ENCODE results near the gene UBE3A. TPM values are rescaled to one million over a fixed set of nuclear protein-coding genes. Genes with fewer than 3 reads are reported as not detected.

UBE3A gene
- total RNA-seq = 100 to 1,000 TPM; 102 to 110 TPM

GRCh38 chr15:25438601-25439368 lies at the start of gene UBE3A:
UBE3A (minus strand) TSS chr15:25439024; CDS start chr15:25409107, 29,917 bp downstream.
- TF ChIP-seq, protein P1, sequence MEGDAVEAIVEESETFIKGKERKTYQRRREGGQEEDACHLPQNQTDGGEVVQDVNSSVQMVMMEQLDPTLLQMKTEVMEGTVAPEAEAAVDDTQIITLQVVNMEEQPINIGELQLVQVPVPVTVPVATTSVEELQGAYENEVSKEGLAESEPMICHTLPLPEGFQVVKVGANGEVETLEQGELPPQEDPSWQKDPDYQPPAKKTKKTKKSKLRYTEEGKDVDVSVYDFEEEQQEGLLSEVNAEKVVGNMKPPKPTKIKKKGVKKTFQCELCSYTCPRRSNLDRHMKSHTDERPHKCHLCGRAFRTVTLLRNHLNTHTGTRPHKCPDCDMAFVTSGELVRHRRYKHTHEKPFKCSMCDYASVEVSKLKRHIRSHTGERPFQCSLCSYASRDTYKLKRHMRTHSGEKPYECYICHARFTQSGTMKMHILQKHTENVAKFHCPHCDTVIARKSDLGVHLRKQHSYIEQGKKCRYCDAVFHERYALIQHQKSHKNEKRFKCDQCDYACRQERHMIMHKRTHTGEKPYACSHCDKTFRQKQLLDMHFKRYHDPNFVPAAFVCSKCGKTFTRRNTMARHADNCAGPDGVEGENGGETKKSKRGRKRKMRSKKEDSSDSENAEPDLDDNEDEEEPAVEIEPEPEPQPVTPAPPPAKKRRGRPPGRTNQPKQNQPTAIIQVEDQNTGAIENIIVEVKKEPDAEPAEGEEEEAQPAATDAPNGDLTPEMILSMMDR (IDR thresholded peaks at IDR 0.05) = no peak
- Mint-ChIP-seq H3K4me3 (peak within 1 kb of the TSS; percentile 88), H3K27ac (peak within 1 kb of the TSS; percentile 95), H3K27me3 (no peaks in the 10 kb centered on the region), H3K4me1 (ENCODE audit: low read depth) (peaks cover 29% of the 10 kb centered on the region), H3K9me3 (no peaks in the 10 kb centered on the region), H3K36me3 (ENCODE audit: low read depth) (peaks cover 16% of the 10 kb centered on the region)
- intact Hi-C loops (cut with micrococcal nuclease) = loop anchor here (10.0 kb wide), 1 partner anchor 84 kb away; no protein-coding TSS in a partner anchor
- ChIA-PET POLR2A (interaction anchor here (0.7 to 1.1 kb wide), 4 partner anchors 10 to 457 kb away, joined by 3 to 6 read pairs (median 4); no protein-coding TSS in a partner anchor), CTCF (interaction anchor here (1.2 kb wide), 1 partner anchor 17 kb away, joined by 4 read pairs; no protein-coding TSS in a partner anchor)
- ATAC-seq = peak; percentile 95
- peak; percentile 90 for DNase-seq

- POLR2A ChIA-PET = no interaction called here
- ATAC-seq (no peak), DNase-seq (no peak)
- H3K4me1 Mint-ChIP-seq (ENCODE audit: low read depth) = no peaks in the 10 kb centered on the region
- intact Hi-C loops (cut with micrococcal nuclease) = no loop called here
- H3K27me3 Mint-ChIP-seq = peaks cover 4% of the 10 kb centered on the region
- TF ChIP-seq, protein P1 (IDR thresholded peaks at IDR 0.05) = no peak
- CTCF ChIA-PET = interaction anchor here (0.7 to 1.3 kb wide), 2 partner anchors 11 to 700 kb away, joined by 3 read pairs; no protein-coding TSS in a partner anchor
- no peaks in the 10 kb centered on the region for H3K36me3 Mint-ChIP-seq (ENCODE audit: low read depth)
- H3K4me3 Mint-ChIP-seq = no peak overlapping the region
- peaks cover 8% of the 10 kb centered on the region for H3K9me3 Mint-ChIP-seq
- no peak overlapping the region for H3K27ac Mint-ChIP-seq
These were observed 48.5 kb upstream of the UBE3A start for GRCh38 chr15:25487226-25487884.

DNA sequence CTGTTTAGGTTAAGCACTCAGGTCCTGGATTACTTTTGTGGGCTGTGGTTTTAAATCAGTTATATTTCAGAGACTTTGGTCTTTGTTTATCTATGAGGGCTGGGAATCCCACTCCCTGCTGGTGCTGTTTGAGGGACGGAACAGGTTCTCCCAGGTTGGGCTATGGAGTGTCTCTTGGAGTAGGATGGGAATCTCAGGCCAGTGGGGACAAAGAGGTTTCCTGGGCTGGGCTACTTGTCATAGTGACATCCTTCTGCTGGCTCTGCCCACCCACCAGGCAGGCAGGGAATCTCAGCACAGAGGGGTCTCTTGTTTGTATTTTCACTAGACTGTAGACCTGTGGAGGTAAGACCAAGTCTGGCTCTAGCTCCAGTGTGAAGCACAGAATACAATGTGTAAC lies 47.2 kb upstream of the UBE3A start:
- peaks cover 4% of the 10 kb centered on the region for H3K27me3 Mint-ChIP-seq
- no peaks in the 10 kb centered on the region for H3K4me1 Mint-ChIP-seq (ENCODE audit: low read depth)
- intact Hi-C loops (cut with micrococcal nuclease) = no loop called here
- TF ChIP-seq, protein P1 (IDR thresholded peaks at IDR 0.05) = no peak
- no peak for ATAC-seq
- CTCF ChIA-PET = no interaction called here
- no peaks in the 10 kb centered on the region for H3K36me3 Mint-ChIP-seq (ENCODE audit: low read depth)
- no peak overlapping the region for H3K27ac Mint-ChIP-seq
- no peak overlapping the region for H3K4me3 Mint-ChIP-seq
- POLR2A ChIA-PET = no interaction called here
- DNase-seq = no peak
- peaks cover 6% of the 10 kb centered on the region for H3K9me3 Mint-ChIP-seq

DNA sequence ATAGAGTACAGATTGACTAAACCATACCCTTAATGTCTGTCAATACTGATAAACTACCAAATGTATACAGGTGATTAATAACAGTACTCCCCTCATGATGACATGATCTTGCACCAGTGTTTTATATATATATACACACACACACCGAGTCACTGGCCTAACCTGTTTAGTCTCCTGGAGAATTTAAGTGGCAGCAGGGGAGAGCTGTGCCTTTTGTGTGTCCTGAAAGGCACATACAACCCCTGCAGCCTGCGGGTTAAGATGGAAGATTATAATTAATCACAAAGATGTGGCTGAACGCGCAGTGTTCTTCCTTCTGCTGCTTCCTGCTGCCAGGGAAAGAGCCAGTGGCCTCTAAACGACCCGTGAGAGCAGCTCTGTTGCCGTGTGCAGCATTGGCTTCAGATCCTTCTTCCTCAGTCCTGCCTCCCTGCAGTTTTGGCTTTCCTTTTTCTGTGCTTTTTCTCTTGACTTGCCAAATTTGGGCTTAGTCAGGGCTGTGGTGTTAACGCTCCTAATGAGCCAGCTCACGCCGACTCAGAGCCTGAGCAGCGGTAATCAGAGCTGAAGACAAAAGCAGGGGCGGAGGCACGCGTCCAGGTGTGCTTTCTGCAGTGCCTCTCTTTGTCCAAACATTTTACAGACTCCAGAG lies 42.5 kb upstream of the UBE3A start:
- CTCF ChIA-PET = no interaction called here
- POLR2A ChIA-PET = no interaction called here
- TF ChIP-seq, protein P1 (IDR thresholded peaks at IDR 0.05) = no peak
- intact Hi-C loops (cut with micrococcal nuclease) = no loop called here
- DNase-seq (no peak), ATAC-seq (no peak)
- Mint-ChIP-seq H3K27me3 (peaks cover 5% of the 10 kb centered on the region), H3K27ac (no peak overlapping the region), H3K4me3 (no peak overlapping the region), H3K4me1 (ENCODE audit: low read depth) (no peaks in the 10 kb centered on the region), H3K9me3 (no peaks in the 10 kb centered on the region), H3K36me3 (ENCODE audit: low read depth) (no peaks in the 10 kb centered on the region)

All from activated CD8-positive, alpha-beta T cell treated with anti-CD3 and anti-CD28 coated beads for 36 hours (primary cell).